Lower lobe of right lung (tissue), 2 donors: ENCODE data around the gene KCNIP1. TPM values are rescaled to one million over a fixed set of nuclear protein-coding genes. Genes with fewer than 3 reads are reported as not detected.
A peak's percentile ranks its signal among the peaks of the same experiment; 100 is the strongest.

Source experiments
- ATAC-seq, 2 donors: fragments of 200-7000 bp; cut with Tn5 transposase; one replicate each; pipeline ENCODE4 v1.9.1; 2020 to 2022; ENCODE audit warnings: mild to moderate bottlenecking in 2 of 2, moderate library complexity in 2 of 2
- DNase-seq: peaks from one replicate; pipeline ENCODE4 v3.0.0-alpha.2; 2020
- H3K27ac ChIP-seq: fragments of 200-600 bp; one replicate; pipeline ENCODE4 v1.8.0; 2022
- H3K27me3 ChIP-seq: fragments of 200-600 bp; one replicate; pipeline ENCODE4 v1.8.0; 2022; ENCODE audit warnings: low read depth
- H3K36me3 ChIP-seq: fragments of 200-600 bp; one replicate; pipeline ENCODE4 v1.8.0; 2022; ENCODE audit warnings: mild to moderate bottlenecking
- H3K4me1 ChIP-seq: fragments of 200-600 bp; one replicate; pipeline ENCODE4 v1.8.0; 2022
- H3K4me3 ChIP-seq: fragments of 200-600 bp; one replicate; pipeline ENCODE4 v1.8.0; 2022; ENCODE audit warnings: mild to moderate bottlenecking
- H3K9me3 ChIP-seq: fragments of 200-600 bp; one replicate; pipeline ENCODE4 v1.8.0; 2022
- CTCF ChIP-seq: fragments of 200-600 bp; IDR thresholded peaks from one replicate; pipeline ENCODE4 v1.8.0; 2022; ENCODE audit warnings: antibody characterized with exemption, mild to moderate bottlenecking
- intact Hi-C: fragments of 100-400 bp; cut with DNase I; formaldehyde crosslinking; loops from one replicate; pipeline ENCODE4 v1.11.0; 2022
- total RNA-seq: library from RNA; stranded (reverse); fragmentation: NEBNext Ultra II Directional; extraction: Animal tissue kit (Norgen Biotek cat#: 25700); gene quantifications from one replicate; pipeline ENCODE4 v1.2.1, GENCODE V29; 2021
- donor health status: DM: no; HTN: yes; CAD: no; lungs with severe emphysema.

KCNIP1 gene
- total RNA-seq, 1 donor from 2014 or later, result 1.7 TPM

- no peaks in the 10 kb centered on the region for H3K9me3 ChIP-seq
- no peaks in the 10 kb centered on the region for H3K36me3 ChIP-seq
- intact Hi-C loops, result no loop called here
- H3K4me3 ChIP-seq, result no peak overlapping the region
- H3K27ac ChIP-seq, result no peak overlapping the region
- DNase-seq (no peak), ATAC-seq (no peak)
- no peak for TF ChIP-seq CTCF
- peaks cover 6% of the 10 kb centered on the region for H3K27me3 ChIP-seq
- H3K4me1 ChIP-seq, result no peaks in the 10 kb centered on the region
Observed at GRCh38 chr5:170536525-170536924, 32.7 kb downstream of the KCNIP1 start.

GRCh38 chr5:170537451-170538095 lies 33.8 kb downstream of the KCNIP1 start:
- no peak for ATAC-seq
- H3K27ac ChIP-seq, result no peak overlapping the region
- no peaks in the 10 kb centered on the region for H3K4me1 ChIP-seq
- DNase-seq, result no peak
- H3K27me3 ChIP-seq, result peaks cover 6% of the 10 kb centered on the region
- no peaks in the 10 kb centered on the region for H3K9me3 ChIP-seq
- no peak for TF ChIP-seq CTCF
- no peak overlapping the region for H3K4me3 ChIP-seq
- intact Hi-C loops, result no loop called here
- H3K36me3 ChIP-seq, result no peaks in the 10 kb centered on the region

- H3K36me3 ChIP-seq, result no peaks in the 10 kb centered on the region
- H3K27ac ChIP-seq, result no peak overlapping the region
- DNase-seq (no peak), ATAC-seq (peak in 1 of 2 donors; percentile 40)
- H3K27me3 ChIP-seq, result peaks cover 6% of the 10 kb centered on the region
- H3K4me1 ChIP-seq, result no peaks in the 10 kb centered on the region
- H3K9me3 ChIP-seq, result no peaks in the 10 kb centered on the region
- no peak for TF ChIP-seq CTCF
- H3K4me3 ChIP-seq, result no peak overlapping the region
- intact Hi-C loops, result no loop called here
Observed at GRCh38 chr5:170538096-170538465, 34.3 kb downstream of the KCNIP1 start.

GRCh38 chr5:170538696-170539586 lies 35.1 kb downstream of the KCNIP1 start:
- H3K4me1 ChIP-seq, result no peaks in the 10 kb centered on the region
- no peaks in the 10 kb centered on the region for H3K27me3 ChIP-seq
- no peaks in the 10 kb centered on the region for H3K36me3 ChIP-seq
- ATAC-seq, result no peak
- no peak for DNase-seq
- no peak overlapping the region for H3K27ac ChIP-seq
- no peak overlapping the region for H3K4me3 ChIP-seq
- intact Hi-C loops, result no loop called here
- TF ChIP-seq CTCF, result no peak
- H3K9me3 ChIP-seq, result no peaks in the 10 kb centered on the region

- no peaks in the 10 kb centered on the region for H3K36me3 ChIP-seq
- H3K9me3 ChIP-seq, result peaks cover 2% of the 10 kb centered on the region
- no peaks in the 10 kb centered on the region for H3K27me3 ChIP-seq
- no peaks in the 10 kb centered on the region for H3K4me1 ChIP-seq
- no peak for TF ChIP-seq CTCF
- H3K27ac ChIP-seq, result no peak overlapping the region
- intact Hi-C loops, result no loop called here
- no peak overlapping the region for H3K4me3 ChIP-seq
- ATAC-seq, result no peak
- DNase-seq, result no peak
Observed at GRCh38 chr5:170540271-170540670, 36.5 kb downstream of the KCNIP1 start.
